SK-N-MC (cell line): ENCODE data around the gene IPO11.

Experiments
- EZH2 ChIP-seq: fragments of 200-600 bp; sonication (generic); IDR thresholded peaks from one replicate; pipeline ENCODE4 v1.6.1; 2017; ENCODE audit warnings: antibody characterized with exemption
- POLR2AphosphoS5 ChIP-seq: IDR thresholded peaks from 2 replicates; pipeline ENCODE4 v1.6.1; 2012; ENCODE audit warnings: mild to moderate bottlenecking, low read depth, low read length, borderline replicate concordance

- no peak for TF ChIP-seq EZH2
- no peak for TF ChIP-seq POLR2AphosphoS5
Measured at GRCh38 chr5:62460578-62460983, 48.0 kb downstream of the IPO11 start.
